Left ventricle myocardium inferior (tissue), 1 donor: ENCODE measurements around the gene GANC. TPM values are rescaled to one million over a fixed set of nuclear protein-coding genes. Genes with fewer than 3 reads are reported as not detected.

ENCODE experiments used
- DNase-seq: peaks from one replicate; pipeline ENCODE4 v3.0.0-alpha.2; 2020
- H3K27ac ChIP-seq: fragments of 200-600 bp; replicated peaks from 2 replicates; pipeline ENCODE4 v1.8.0; 2021
- H3K27me3 ChIP-seq: fragments of 200-600 bp; 2 replicates; pipeline ENCODE4 v1.8.0; 2021; ENCODE audit warnings: low read depth
- H3K36me3 ChIP-seq: fragments of 200-600 bp; 2 replicates; pipeline ENCODE4 v1.8.0; 2021
- H3K4me1 ChIP-seq: fragments of 200-600 bp; 2 replicates; pipeline ENCODE4 v1.8.0; 2021
- H3K4me3 ChIP-seq: fragments of 200-600 bp; 2 replicates; pipeline ENCODE4 v1.8.0; 2021; ENCODE audit warnings: mild to moderate bottlenecking, moderate library complexity
- H3K9me3 ChIP-seq: fragments of 200-600 bp; replicated peaks from 2 replicates; pipeline ENCODE4 v1.8.0; 2021
- intact Hi-C: fragments of 100-400 bp; cut with micrococcal nuclease; formaldehyde crosslinking; loops from one replicate; pipeline ENCODE4 v1.11.0; 2022
- total RNA-seq: library from RNA; stranded (reverse); fragmentation: NEBNext Ultra II Directional; extraction: Animal tissue kit (Norgen Biotek cat#: 25700); gene quantifications from one replicate; pipeline ENCODE4 v1.2.1, GENCODE V29; 2021
- TF ChIP-seq, protein P1 (sequence below): fragments of 200-600 bp; IDR thresholded peaks from 2 replicates; pipeline ENCODE4 v1.8.0; 2021; ENCODE audit warnings: antibody characterized with exemption, mild to moderate bottlenecking, borderline replicate concordance
- donor health status: DM: no; HTN: yes; CAD: no; lungs with severe emphysema.

GANC gene
- total RNA-seq, 1 donor from 2014 or later: 14.5 TPM

- H3K4me1 ChIP-seq: no peaks in the 10 kb centered on the region
- no peak overlapping the region for H3K27ac ChIP-seq
- H3K36me3 ChIP-seq: peaks cover 99% of the 10 kb centered on the region
- H3K9me3 ChIP-seq: no peaks in the 10 kb centered on the region
- no peak overlapping the region for H3K4me3 ChIP-seq
- intact Hi-C loops: no loop called here
- no peaks in the 10 kb centered on the region for H3K27me3 ChIP-seq
- no peak for DNase-seq
- TF ChIP-seq, protein P1, sequence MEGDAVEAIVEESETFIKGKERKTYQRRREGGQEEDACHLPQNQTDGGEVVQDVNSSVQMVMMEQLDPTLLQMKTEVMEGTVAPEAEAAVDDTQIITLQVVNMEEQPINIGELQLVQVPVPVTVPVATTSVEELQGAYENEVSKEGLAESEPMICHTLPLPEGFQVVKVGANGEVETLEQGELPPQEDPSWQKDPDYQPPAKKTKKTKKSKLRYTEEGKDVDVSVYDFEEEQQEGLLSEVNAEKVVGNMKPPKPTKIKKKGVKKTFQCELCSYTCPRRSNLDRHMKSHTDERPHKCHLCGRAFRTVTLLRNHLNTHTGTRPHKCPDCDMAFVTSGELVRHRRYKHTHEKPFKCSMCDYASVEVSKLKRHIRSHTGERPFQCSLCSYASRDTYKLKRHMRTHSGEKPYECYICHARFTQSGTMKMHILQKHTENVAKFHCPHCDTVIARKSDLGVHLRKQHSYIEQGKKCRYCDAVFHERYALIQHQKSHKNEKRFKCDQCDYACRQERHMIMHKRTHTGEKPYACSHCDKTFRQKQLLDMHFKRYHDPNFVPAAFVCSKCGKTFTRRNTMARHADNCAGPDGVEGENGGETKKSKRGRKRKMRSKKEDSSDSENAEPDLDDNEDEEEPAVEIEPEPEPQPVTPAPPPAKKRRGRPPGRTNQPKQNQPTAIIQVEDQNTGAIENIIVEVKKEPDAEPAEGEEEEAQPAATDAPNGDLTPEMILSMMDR: no peak
These were observed 40.4 kb upstream of the GANC start for GRCh38 chr15:42232606-42233005.

GRCh38 chr15:42233107-42233506, 39.9 kb upstream of the GANC start:
- no peak overlapping the region for H3K4me3 ChIP-seq
- H3K4me1 ChIP-seq: no peaks in the 10 kb centered on the region
- intact Hi-C loops: no loop called here
- H3K27me3 ChIP-seq: no peaks in the 10 kb centered on the region
- no peak for DNase-seq
- TF ChIP-seq, protein P1: no peak
- no peak overlapping the region for H3K27ac ChIP-seq
- no peaks in the 10 kb centered on the region for H3K9me3 ChIP-seq
- peaks cover 99% of the 10 kb centered on the region for H3K36me3 ChIP-seq

- peaks cover 78% of the 10 kb centered on the region for H3K36me3 ChIP-seq
- no peaks in the 10 kb centered on the region for H3K27me3 ChIP-seq
- intact Hi-C loops: no loop called here
- H3K27ac ChIP-seq: no peak overlapping the region
- no peak overlapping the region for H3K4me3 ChIP-seq
- DNase-seq: no peak
- H3K9me3 ChIP-seq: no peaks in the 10 kb centered on the region
- no peaks in the 10 kb centered on the region for H3K4me1 ChIP-seq
- TF ChIP-seq, protein P1: no peak
These were observed 33.3 kb upstream of the GANC start for GRCh38 chr15:42239528-42240182.

- intact Hi-C loops: no loop called here
- Histone ChIP-seq H3K4me1 (no peaks in the 10 kb centered on the region), H3K27me3 (no peaks in the 10 kb centered on the region), H3K4me3 (no peak overlapping the region), H3K27ac (no peak overlapping the region), H3K36me3 (peaks cover 67% of the 10 kb centered on the region), H3K9me3 (no peaks in the 10 kb centered on the region)
- TF ChIP-seq, protein P1: no peak
- DNase-seq: no peak
These were observed 32.2 kb upstream of the GANC start for GRCh38 chr15:42240823-42241222.

DNA sequence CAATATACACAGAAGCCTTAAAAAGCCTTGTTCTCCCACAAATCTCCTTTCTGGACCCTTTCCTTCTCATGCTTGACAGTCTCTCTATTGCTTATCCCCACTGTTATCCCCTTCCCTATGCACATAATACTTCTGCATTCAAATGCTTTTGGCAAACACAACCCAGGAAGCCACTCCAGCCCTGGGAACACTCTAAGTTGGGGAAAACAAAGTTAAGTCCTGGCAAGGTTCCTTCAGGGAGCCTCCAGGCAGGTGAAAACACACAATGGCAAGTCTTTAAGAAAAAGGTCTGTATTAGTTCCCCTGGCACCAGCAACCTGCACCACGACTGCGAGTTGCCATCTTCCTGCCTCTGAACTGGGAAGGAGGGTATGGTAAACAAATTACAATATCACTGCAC, 19.7 kb upstream of the GANC start:
- H3K9me3 ChIP-seq: peaks cover 3% of the 10 kb centered on the region
- TF ChIP-seq, protein P1: no peak
- H3K27me3 ChIP-seq: no peaks in the 10 kb centered on the region
- peaks cover 58% of the 10 kb centered on the region for H3K36me3 ChIP-seq
- intact Hi-C loops: no loop called here
- no peak overlapping the region for H3K27ac ChIP-seq
- no peak overlapping the region for H3K4me3 ChIP-seq
- DNase-seq: no peak
- no peaks in the 10 kb centered on the region for H3K4me1 ChIP-seq
